B cell (primary cell): ENCODE measurements around the gene UBASH3B. TPM values are rescaled to one million over a fixed set of nuclear protein-coding genes. Genes with fewer than 3 reads are reported as not detected.

Experiments
- ATAC-seq: fragments of 200-7000 bp; cut with Tn5 transposase; one replicate; pipeline ENCODE4 v1.10.0; 2021; ENCODE audit warnings: low read depth, mild to moderate bottlenecking, moderate number of reproducible peaks, moderate library complexity
- CTCF ChIA-PET: fragments of 350-600 bp; sonication (Branson Sonifier 250); formaldehyde crosslinking; loops from one replicate; lab custom pipeline; 2021; ENCODE audit warnings: antibody characterized with exemption, inconsistent platforms; lab: Charles Lee
- POLR2A ChIA-PET: fragments of 350-600 bp; sonication (Branson Sonifier 250); formaldehyde crosslinking; loops from one replicate; lab custom pipeline; 2021; ENCODE audit warnings: antibody characterized with exemption; lab: Charles Lee
- DNase-seq: peaks from one replicate; pipeline ENCODE4 v3.0.0; 2013
- H2AFZ ChIP-seq: 2 replicates; pipeline ENCODE4 v1.6.1; 2012; ENCODE audit warnings: mild to moderate bottlenecking, low read depth, low read length; ENCODE audit not compliant: insufficient read depth, poor library complexity, severe bottlenecking
- H3K27ac ChIP-seq, 2 donors: 1 replicate in 1 of 2; 2 replicates in 1 of 2; pipeline ENCODE4 v1.5.1; 2012 to 2013; ENCODE audit warnings: low read length in 2 of 2, mild to moderate bottlenecking in 2 of 2, moderate library complexity in 1 of 2
- H3K27me3 ChIP-seq, 4 experiments: fragments of 200-600 bp in 1 of 4; sonication (generic) in 1 of 4; replicated peaks in 1 of 4; 1 replicate in 2 of 4; 2 replicates in 2 of 4; pipeline versions ENCODE4 v1.6.1 to v1.7.0; 2013 to 2016; ENCODE audit warnings: low read length in 3 of 4, mild to moderate bottlenecking in 2 of 4, mixed read lengths in 1 of 4, moderate library complexity in 1 of 4; ENCODE audit not compliant: insufficient read depth in 4 of 4, control insufficient read depth in 3 of 4; ENCODE audit errors: control extremely low read depth in 1 of 4
- H3K36me3 ChIP-seq, 2 experiments: replicated peaks in 1 of 2; 1 replicate in 1 of 2; 2 replicates in 1 of 2; pipeline versions ENCODE4 v1.6.1 to v1.7.1; 2013; ENCODE audit warnings: low read length in 1 of 2; ENCODE audit not compliant: insufficient read depth in 2 of 2, control insufficient read depth in 1 of 2; ENCODE audit errors: control extremely low read depth in 1 of 2, extremely low read depth in 1 of 2
- H3K4me1 ChIP-seq, 2 donors: fragments of 200-600 bp in 1 of 2; sonication (generic) in 1 of 2; 1 replicate in 1 of 2; 2 replicates in 1 of 2; pipeline versions ENCODE4 v1.5.1 to v1.6.1; 2013 to 2017; ENCODE audit warnings: low read length in 2 of 2; ENCODE audit not compliant: control insufficient read depth in 2 of 2, insufficient read depth in 2 of 2
- H3K4me2 ChIP-seq: replicated peaks from 2 replicates; pipeline ENCODE3; 2012; ENCODE audit warnings: mild to moderate bottlenecking, low read depth, low read length; ENCODE audit not compliant: poor library complexity, severe bottlenecking
- H3K4me3 ChIP-seq, 5 experiments: fragments of 200-600 bp in 1 of 5; sonication (generic) in 1 of 5; 1 replicate in 3 of 5; 2 replicates in 2 of 5; pipeline versions ENCODE4 v1.5.1 to v1.7.0; 2011 to 2016; ENCODE audit warnings: low read length in 4 of 5, mild to moderate bottlenecking in 4 of 5, low read depth in 2 of 5, control low read depth in 1 of 5, moderate library complexity in 1 of 5; ENCODE audit not compliant: insufficient read depth in 1 of 5; ENCODE audit errors: control extremely low read depth in 1 of 5, extremely low read depth in 1 of 5
- H3K79me2 ChIP-seq: fragments of 200-600 bp; sonication (generic); one replicate; pipeline ENCODE4 v1.6.0; 2016; ENCODE audit warnings: low read length; ENCODE audit not compliant: control insufficient read depth, insufficient read depth
- H3K9ac ChIP-seq: fragments of 200-600 bp; sonication (generic); 2 replicates; pipeline ENCODE4 v1.6.1; 2017; ENCODE audit warnings: mild to moderate bottlenecking, low read length, moderate library complexity
- H3K9me3 ChIP-seq, 3 donors: one replicate each; pipeline versions ENCODE4 v1.6.1 to v1.7.1; 2013; ENCODE audit warnings: low read length in 2 of 3; ENCODE audit not compliant: control insufficient read depth in 2 of 3, insufficient read depth in 1 of 3; ENCODE audit errors: control extremely low read depth in 1 of 3
- H4K20me1 ChIP-seq: 2 replicates; pipeline ENCODE4 v1.6.0; 2012; ENCODE audit warnings: mild to moderate bottlenecking, low read length; ENCODE audit not compliant: insufficient read depth, control insufficient read depth, poor library complexity, severe bottlenecking
- H3K27ac Mint-ChIP-seq: one replicate; pipeline ENCODE4 v1.8.0; 2021; ENCODE audit warnings: mixed read lengths
- H3K27me3 Mint-ChIP-seq: one replicate; pipeline ENCODE4 v1.8.0; 2021; ENCODE audit warnings: mixed read lengths
- H3K4me1 Mint-ChIP-seq: one replicate; pipeline ENCODE4 v1.8.0; 2021; ENCODE audit warnings: mixed read lengths
- H3K4me3 Mint-ChIP-seq: one replicate; pipeline ENCODE4 v1.8.0; 2021; ENCODE audit warnings: mixed read lengths
- H3K9me3 Mint-ChIP-seq: one replicate; pipeline ENCODE4 v1.8.0; 2022; ENCODE audit warnings: mixed read lengths; ENCODE audit not compliant: insufficient read depth
- EZH2 ChIP-seq: IDR thresholded peaks from 2 replicates; pipeline ENCODE4 v1.6.1; 2012; ENCODE audit warnings: borderline replicate concordance, low read depth, mild to moderate bottlenecking, moderate library complexity, low read length; ENCODE audit not compliant: insufficient read depth, poor library complexity, severe bottlenecking
- WGBS: methylation state at CpG from one replicate; pipeline ENCODE4 v1.1.5; 2013; ENCODE audit warnings: missing lambda C conversion rate; ENCODE audit not compliant: insufficient coverage; 5-methylcytosine and 5-hydroxymethylcytosine counted together
- intact Hi-C: fragments of 100-400 bp; cut with micrococcal nuclease; formaldehyde crosslinking; loops from one replicate; pipeline ENCODE4 v1.10.0; 2022
- polyA plus RNA-seq: library from polyadenylated mRNA; depleted of rRNA; stranded (reverse); fragments of >200 nt; gene quantifications from 2 replicates; pipeline ENCODE4 v1.2.3, GENCODE V29; 2012
- total RNA-seq, 2 donors: library from RNA; stranded (reverse); fragments of 120-200 nt in 1 of 2; gene quantifications; 1 replicate in 1 of 2; 2 replicates in 1 of 2; pipeline versions ENCODE4 v1.2.3 to v1.2.4, GENCODE V29; 2013 to 2022
- TF ChIP-seq, protein P1 (sequence below): fragments of 200-600 bp; IDR thresholded peaks from one replicate; pipeline ENCODE4 v1.8.0; 2022; ENCODE audit warnings: antibody characterized with exemption, mild to moderate bottlenecking

UBASH3B gene
- total and polyA plus RNA-seq, 2 donors (not counting 1 experiment from before 2014, with no cell fraction given) = 2.3 to 3.6 TPM

DNA sequence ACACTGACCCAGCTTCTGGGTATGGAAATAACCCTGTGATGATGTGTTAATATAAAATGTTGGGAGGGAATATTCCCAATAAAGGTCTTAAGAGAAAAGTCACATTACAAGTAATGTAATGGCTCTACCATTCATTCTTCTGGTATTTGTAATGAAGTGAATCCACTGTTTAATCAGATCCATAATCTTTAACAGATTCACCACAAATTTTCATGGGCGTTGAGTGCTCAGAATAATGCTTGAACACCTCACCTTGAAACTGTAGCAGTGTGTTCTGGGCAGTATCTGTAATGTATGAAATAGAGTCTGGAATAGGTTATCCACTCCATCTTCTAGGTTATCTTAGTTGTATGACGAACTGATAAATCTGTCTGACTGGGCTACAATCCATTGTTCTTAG, 156.2 kb downstream of the UBASH3B start:
- H3K4me3 ChIP-seq = no peak overlapping the region
- ChIA-PET CTCF (interaction anchor here (0.7 to 5.9 kb wide), 2 partner anchors 16 to 41 kb away, joined by 3 to 53 read pairs; no protein-coding TSS in a partner anchor), POLR2A (no interaction called here)
- H3K9me3 ChIP-seq = no peaks in the 10 kb centered on the region
- H3K79me2 ChIP-seq = no peaks in the 10 kb centered on the region
- no peak overlapping the region for H3K9ac ChIP-seq
- intact Hi-C loops = loop anchor here (5.0 kb wide), 1 partner anchor 41 kb away; no protein-coding TSS in a partner anchor
- no peak overlapping the region for H3K4me2 ChIP-seq
- peaks cover 24 to 27% of the 10 kb centered on the region in 2 donors for H3K4me1 ChIP-seq
- ATAC-seq = no peak
- no peaks in the 10 kb centered on the region for H4K20me1 ChIP-seq
- TF ChIP-seq, protein P1, sequence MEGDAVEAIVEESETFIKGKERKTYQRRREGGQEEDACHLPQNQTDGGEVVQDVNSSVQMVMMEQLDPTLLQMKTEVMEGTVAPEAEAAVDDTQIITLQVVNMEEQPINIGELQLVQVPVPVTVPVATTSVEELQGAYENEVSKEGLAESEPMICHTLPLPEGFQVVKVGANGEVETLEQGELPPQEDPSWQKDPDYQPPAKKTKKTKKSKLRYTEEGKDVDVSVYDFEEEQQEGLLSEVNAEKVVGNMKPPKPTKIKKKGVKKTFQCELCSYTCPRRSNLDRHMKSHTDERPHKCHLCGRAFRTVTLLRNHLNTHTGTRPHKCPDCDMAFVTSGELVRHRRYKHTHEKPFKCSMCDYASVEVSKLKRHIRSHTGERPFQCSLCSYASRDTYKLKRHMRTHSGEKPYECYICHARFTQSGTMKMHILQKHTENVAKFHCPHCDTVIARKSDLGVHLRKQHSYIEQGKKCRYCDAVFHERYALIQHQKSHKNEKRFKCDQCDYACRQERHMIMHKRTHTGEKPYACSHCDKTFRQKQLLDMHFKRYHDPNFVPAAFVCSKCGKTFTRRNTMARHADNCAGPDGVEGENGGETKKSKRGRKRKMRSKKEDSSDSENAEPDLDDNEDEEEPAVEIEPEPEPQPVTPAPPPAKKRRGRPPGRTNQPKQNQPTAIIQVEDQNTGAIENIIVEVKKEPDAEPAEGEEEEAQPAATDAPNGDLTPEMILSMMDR = no peak
- no peak for TF ChIP-seq EZH2
- peaks cover 36% of the 10 kb centered on the region for H3K4me1 Mint-ChIP-seq
- H3K27ac Mint-ChIP-seq = no peak overlapping the region
- DNase-seq = no peak
- no peak overlapping the region for H3K27ac ChIP-seq
- H3K27me3 ChIP-seq = no peaks in the 10 kb centered on the region
- no peaks in the 10 kb centered on the region for H3K9me3 Mint-ChIP-seq
- H3K4me3 Mint-ChIP-seq = no peak overlapping the region
- no CpG with 5 or more reads among the region's 2 CpGs for WGBS
- H3K27me3 Mint-ChIP-seq = no peaks in the 10 kb centered on the region
- no peak overlapping the region for H2AFZ ChIP-seq
- no peaks in the 10 kb centered on the region for H3K36me3 ChIP-seq

- no peak overlapping the region for H3K4me3 ChIP-seq
These were observed 157.1 kb downstream of the UBASH3B start for GRCh38 chr11:122812638-122813037.

More at GRCh38 chr11:122812638-122813037, 157.1 kb downstream of the UBASH3B start:
- ChIA-PET POLR2A (no interaction called here), CTCF (interaction anchor here (0.7 to 5.9 kb wide), 3 partner anchors 17 to 40 kb away, joined by 3 to 53 read pairs (median 14); no protein-coding TSS in a partner anchor)
- no peaks in the 10 kb centered on the region for H4K20me1 ChIP-seq
- WGBS = 0% methylated on average over 1 of the region's 4 CpGs
- Mint-ChIP-seq H3K9me3 (no peaks in the 10 kb centered on the region), H3K27me3 (no peaks in the 10 kb centered on the region), H3K4me3 (no peak overlapping the region), H3K27ac (no peak overlapping the region), H3K4me1 (peaks cover 35% of the 10 kb centered on the region)
- H3K4me1 ChIP-seq = peaks cover 29 to 31% of the 10 kb centered on the region in 2 donors
- no peak for ATAC-seq
- H3K27me3 ChIP-seq = no peaks in the 10 kb centered on the region
- no peaks in the 10 kb centered on the region for H3K36me3 ChIP-seq
- no peak for DNase-seq
- TF ChIP-seq EZH2 = no peak
- TF ChIP-seq, protein P1 = no peak
- intact Hi-C loops = loop anchor here (5.0 kb wide), 1 partner anchor 40 kb away; no protein-coding TSS in a partner anchor
- H2AFZ ChIP-seq = no peak overlapping the region
- H3K27ac ChIP-seq = no peak overlapping the region
- H3K9me3 ChIP-seq = no peaks in the 10 kb centered on the region
- no peak overlapping the region for H3K4me2 ChIP-seq
- H3K79me2 ChIP-seq = no peaks in the 10 kb centered on the region
- H3K9ac ChIP-seq = no peak overlapping the region
